Pancreas (tissue), 10 donors: ENCODE data around the gene HOMER2. TPM values are rescaled to one million over a fixed set of nuclear protein-coding genes. Genes with fewer than 3 reads are reported as not detected.

Source experiments
- ATAC-seq, 4 donors: fragments of 200-7000 bp; cut with Tn5 transposase; one replicate each; pipeline versions ENCODE4 v1.8.0 to v1.9.1; 2020; ENCODE audit warnings: mild to moderate bottlenecking in 4 of 4, moderate library complexity in 4 of 4
- DNase-seq, 6 donors: peaks; one replicate each; pipeline ENCODE4 v3.0.0-alpha.2; 2020
- FAIRE-seq: peaks from 2 replicates; lab custom pipeline; 2012; peaks lifted over from hg19 to GRCh38; lab: Jason Lieb, UNC
- H3K27ac ChIP-seq, 4 donors: fragments of 200-600 bp; sonication (generic); 1 replicate in 3 of 4; 2 replicates in 1 of 4; pipeline versions ENCODE4 v1.5.0 to v1.8.0; 2020
- H3K27me3 ChIP-seq, 4 donors: fragments of 200-600 bp; one replicate each; pipeline ENCODE4 v1.8.0; 2021
- H3K36me3 ChIP-seq, 3 donors: fragments of 200-600 bp; sonication (generic) in 1 of 3; one replicate each; pipeline versions ENCODE4 v1.5.0 to v1.8.0; 2020 to 2021
- H3K4me1 ChIP-seq, 3 donors: fragments of 200-600 bp; one replicate each; pipeline ENCODE4 v1.8.0; 2021
- H3K4me3 ChIP-seq, 4 donors: fragments of 200-600 bp; sonication (generic) in 2 of 4; one replicate each; pipeline versions ENCODE4 v1.5.0 to v1.8.0; 2020 to 2021
- H3K9me3 ChIP-seq, 4 donors: fragments of 200-600 bp; one replicate each; pipeline ENCODE4 v1.8.0; 2021
- CTCF ChIP-seq, 4 donors: fragments of 200-600 bp; sonication (generic) in 3 of 4; IDR thresholded peaks; one replicate each; pipeline versions ENCODE4 v1.5.0 to v1.8.0; 2021; ENCODE audit warnings: antibody characterized with exemption in 4 of 4
- WGBS, 2 donors: extraction: QIAGEN DNeasy Blood & Tissue Kit; methylation state at CpG; one replicate each; pipeline ENCODE4 v1.1.7; 2013; 5-methylcytosine and 5-hydroxymethylcytosine counted together
- intact Hi-C, 3 donors: fragments of 100-400 bp; cut with DNase I; formaldehyde crosslinking; loops; one replicate each; pipeline versions ENCODE4 v1.11.1 to v1.14.2; 2022
- polyA plus RNA-seq, 2 donors: library from polyadenylated mRNA; stranded (reverse); fragments of 200-250 nt; gene quantifications; one replicate each; pipeline ENCODE4 v1.2.3, GENCODE V29; 2013
- total RNA-seq, 6 donors: library from RNA; stranded (reverse); fragmentation: NEBNext Ultra II Directional in 4 of 6; extraction: Animal tissue kit (Norgen Biotek cat#: 25700) in 4 of 6; gene quantifications; one replicate each; pipeline versions ENCODE4 v1.2.1 to v1.2.4, GENCODE V29; 2021 to 2023
- donor health status: healthy with polysubstance abuse.
- donor health status: DM: no; HTN: no; CAD: no; lungs with moderate emphysema.
- donor health status: DM: no; HTN: no; CAD: no.
- donor health status: control.
- donor health status: control.
- donor health status: Bipolar disorder and iron deficiency.
- donor health status: DM: yes; HTN: yes; CAD: no.
- donor health status: DM: no; HTN: no; CAD: no.
- donor health status: DM: no; HTN: no; CAD: no.
- donor health status: DM: yes; HTN: yes; CAD: no.

HOMER2 gene
- total and polyA plus RNA-seq, 8 donors: 76.8 to 180 (median 139) TPM

DNA sequence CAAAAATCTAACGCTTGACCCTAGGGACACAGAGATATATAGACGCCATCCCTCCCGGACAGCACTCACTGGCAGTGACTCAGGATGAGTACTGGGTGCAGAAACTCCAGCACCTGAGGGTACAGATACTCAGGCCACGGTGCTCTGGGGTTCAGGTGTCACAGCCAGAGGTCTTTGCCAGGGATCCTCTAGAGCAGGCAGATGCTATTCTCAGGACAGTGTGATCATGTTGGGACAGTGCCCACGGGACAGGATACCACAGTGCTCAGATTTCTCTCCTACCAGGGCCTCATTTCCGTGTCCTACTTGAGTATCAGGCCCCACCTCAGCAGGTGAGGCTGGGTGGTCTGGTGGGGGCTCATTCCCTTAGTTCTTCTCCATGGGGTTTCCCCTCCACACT lies 34.4 kb downstream of the HOMER2 start:
- no peaks in the 10 kb centered on the region for H3K27me3 ChIP-seq
- FAIRE-seq: no peak
- WGBS, 2 donors: 49 to 55% methylated on average over 6 of the region's 6 CpGs
- DNase-seq: no peak
- intact Hi-C loops: no loop called here
- ATAC-seq: no peak
- no peak for TF ChIP-seq CTCF (IDR thresholded peaks at IDR 0.05)
- H3K9me3 ChIP-seq: no peaks in the 10 kb centered on the region
- no peaks in the 10 kb centered on the region for H3K36me3 ChIP-seq
- peaks cover 73 to 82% (median 76%) of the 10 kb centered on the region in 3 donors for H3K4me1 ChIP-seq
- no peak overlapping the region for H3K4me3 ChIP-seq
- peak overlapping the region; percentile 86 to 93 (median 91) for H3K27ac ChIP-seq

- intact Hi-C loops: no loop called here
- H3K36me3 ChIP-seq: no peaks in the 10 kb centered on the region
- H3K9me3 ChIP-seq: no peaks in the 10 kb centered on the region
- peak overlapping the region; percentile 86 to 93 (median 91) for H3K27ac ChIP-seq
- peaks cover 67 to 73% (median 70%) of the 10 kb centered on the region in 3 donors for H3K4me1 ChIP-seq
- no peaks in the 10 kb centered on the region for H3K27me3 ChIP-seq
- TF ChIP-seq CTCF (IDR thresholded peaks at IDR 0.05): no peak
- no peak for FAIRE-seq
- 24 to 27% methylated on average over 7 of the region's 7 CpGs for WGBS, 2 donors
- peak; percentile 33 to 67 (median 62) for ATAC-seq
- DNase-seq: peak; percentile 58 to 79 (median 74)
- no peak overlapping the region for H3K4me3 ChIP-seq
Observed at GRCh38 chr15:82917249-82917648, 35.3 kb downstream of the HOMER2 start.

GRCh38 chr15:82916161-82916952 lies 36.2 kb downstream of the HOMER2 start:
- peak in 2 of 4 donors; percentile 12 to 16 for ATAC-seq
- 58 to 61% methylated on average over 13 of the region's 13 CpGs for WGBS, 2 donors
- H3K9me3 ChIP-seq: no peaks in the 10 kb centered on the region
- H3K36me3 ChIP-seq: no peaks in the 10 kb centered on the region
- no peaks in the 10 kb centered on the region for H3K27me3 ChIP-seq
- intact Hi-C loops: no loop called here
- H3K4me1 ChIP-seq: peaks cover 61 to 64% (median 64%) of the 10 kb centered on the region in 3 donors
- DNase-seq: peak in 1 of 6 donors; percentile 49
- FAIRE-seq: no peak
- H3K27ac ChIP-seq: peak overlapping the region; percentile 86 to 93 (median 91)
- no peak overlapping the region for H3K4me3 ChIP-seq
- no peak for TF ChIP-seq CTCF (IDR thresholded peaks at IDR 0.05)

GRCh38 chr15:82914396-82914795 lies 38.1 kb downstream of the HOMER2 start:
- ATAC-seq: no peak
- Histone ChIP-seq H3K9me3 (no peaks in the 10 kb centered on the region), H3K4me3 (no peak overlapping the region), H3K4me1 (peaks cover 44 to 51% (median 47%) of the 10 kb centered on the region in 3 donors), H3K27ac (peak overlapping the region in 2 of 4 donors; percentile 91), H3K36me3 (no peaks in the 10 kb centered on the region), H3K27me3 (no peaks in the 10 kb centered on the region)
- WGBS, 2 donors: 73 to 74% methylated on average over 2 of the region's 2 CpGs
- no peak for TF ChIP-seq CTCF (IDR thresholded peaks at IDR 0.05)
- intact Hi-C loops: no loop called here
- no peak for FAIRE-seq
- DNase-seq: no peak

DNA sequence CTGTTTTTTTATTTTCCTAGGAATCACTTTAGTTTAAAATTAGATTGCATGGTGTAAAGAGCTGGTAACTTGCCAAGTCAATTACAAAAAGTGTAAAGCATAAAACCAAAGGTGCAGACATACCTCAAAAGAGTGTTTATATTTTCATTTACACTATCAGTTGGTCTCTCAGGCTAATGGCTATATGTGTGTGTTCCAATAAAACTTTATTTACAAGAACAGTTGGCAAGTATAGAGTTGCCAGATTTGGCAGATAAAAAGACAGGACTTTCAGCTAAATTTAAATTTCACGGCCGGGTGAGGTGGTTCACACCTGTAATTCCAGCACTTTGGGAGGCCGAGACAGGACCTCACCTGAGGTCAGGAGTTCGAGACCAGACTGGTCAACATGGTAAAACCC lies 41.1 kb downstream of the HOMER2 start:
- ATAC-seq (no peak), FAIRE-seq (no peak), DNase-seq (no peak)
- H3K36me3 ChIP-seq: no peaks in the 10 kb centered on the region
- H3K27ac ChIP-seq: no peak overlapping the region
- H3K9me3 ChIP-seq: no peaks in the 10 kb centered on the region
- TF ChIP-seq CTCF (IDR thresholded peaks at IDR 0.05): no peak
- WGBS, 2 donors: 75 to 84% methylated on average over 4 of the region's 4 CpGs
- H3K4me3 ChIP-seq: no peak overlapping the region
- peaks cover 20 to 24% (median 20%) of the 10 kb centered on the region in 3 donors for H3K4me1 ChIP-seq
- H3K27me3 ChIP-seq: no peaks in the 10 kb centered on the region
- intact Hi-C loops: no loop called here
